LNCAP (cell line): Measurements from ENCODE around the gene PRDM1.

Source experiments
- TF ChIP-seq, protein P1 (sequence below): fragments of 450-650 bp; IDR thresholded peaks from 2 replicates; pipeline ENCODE4 v1.5.1; 2017; ENCODE audit warnings: mild to moderate bottlenecking

Gene PRDM1

DNA sequence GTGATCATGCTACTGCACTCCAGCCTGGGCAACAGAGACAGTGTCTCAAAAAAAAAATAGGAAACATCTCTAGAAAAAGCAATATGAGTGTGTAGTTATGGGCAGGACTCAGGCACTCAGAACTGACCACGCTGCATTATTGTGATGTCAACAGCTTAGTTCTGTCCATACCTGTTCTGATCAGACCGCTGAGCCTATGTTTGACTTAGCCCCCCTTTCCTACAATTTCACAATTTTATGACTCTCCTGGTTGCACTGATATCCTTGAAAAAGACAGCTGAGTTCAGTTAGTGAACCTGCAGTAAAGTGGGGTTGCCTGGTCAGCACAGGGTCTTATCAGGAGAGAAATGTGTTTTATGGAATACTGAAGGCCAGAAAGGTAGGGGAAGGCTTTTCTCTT lies 37.8 kb upstream of the PRDM1 start:
- TF ChIP-seq, protein P1, sequence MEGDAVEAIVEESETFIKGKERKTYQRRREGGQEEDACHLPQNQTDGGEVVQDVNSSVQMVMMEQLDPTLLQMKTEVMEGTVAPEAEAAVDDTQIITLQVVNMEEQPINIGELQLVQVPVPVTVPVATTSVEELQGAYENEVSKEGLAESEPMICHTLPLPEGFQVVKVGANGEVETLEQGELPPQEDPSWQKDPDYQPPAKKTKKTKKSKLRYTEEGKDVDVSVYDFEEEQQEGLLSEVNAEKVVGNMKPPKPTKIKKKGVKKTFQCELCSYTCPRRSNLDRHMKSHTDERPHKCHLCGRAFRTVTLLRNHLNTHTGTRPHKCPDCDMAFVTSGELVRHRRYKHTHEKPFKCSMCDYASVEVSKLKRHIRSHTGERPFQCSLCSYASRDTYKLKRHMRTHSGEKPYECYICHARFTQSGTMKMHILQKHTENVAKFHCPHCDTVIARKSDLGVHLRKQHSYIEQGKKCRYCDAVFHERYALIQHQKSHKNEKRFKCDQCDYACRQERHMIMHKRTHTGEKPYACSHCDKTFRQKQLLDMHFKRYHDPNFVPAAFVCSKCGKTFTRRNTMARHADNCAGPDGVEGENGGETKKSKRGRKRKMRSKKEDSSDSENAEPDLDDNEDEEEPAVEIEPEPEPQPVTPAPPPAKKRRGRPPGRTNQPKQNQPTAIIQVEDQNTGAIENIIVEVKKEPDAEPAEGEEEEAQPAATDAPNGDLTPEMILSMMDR: no peak

DNA sequence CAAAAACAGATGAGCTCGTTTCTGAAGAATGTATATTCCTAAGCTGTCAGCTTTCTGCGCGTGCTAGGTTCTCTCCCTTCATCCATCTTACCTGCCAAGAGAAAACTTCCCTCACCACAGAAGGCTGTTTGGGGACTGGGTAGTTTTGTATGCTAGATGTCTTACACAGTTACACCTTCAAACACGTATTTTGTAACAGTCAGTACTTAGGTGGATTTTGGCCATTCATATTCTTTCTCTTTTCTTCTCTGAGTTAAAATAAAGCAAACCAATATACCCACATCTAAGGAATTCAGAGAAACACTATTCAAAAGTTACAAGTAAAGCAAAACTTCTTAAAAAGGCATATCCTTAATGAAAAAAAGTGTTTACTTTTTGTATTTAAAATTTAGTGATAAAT lies 35.6 kb upstream of the PRDM1 start:
- TF ChIP-seq, protein P1: no peak

DNA sequence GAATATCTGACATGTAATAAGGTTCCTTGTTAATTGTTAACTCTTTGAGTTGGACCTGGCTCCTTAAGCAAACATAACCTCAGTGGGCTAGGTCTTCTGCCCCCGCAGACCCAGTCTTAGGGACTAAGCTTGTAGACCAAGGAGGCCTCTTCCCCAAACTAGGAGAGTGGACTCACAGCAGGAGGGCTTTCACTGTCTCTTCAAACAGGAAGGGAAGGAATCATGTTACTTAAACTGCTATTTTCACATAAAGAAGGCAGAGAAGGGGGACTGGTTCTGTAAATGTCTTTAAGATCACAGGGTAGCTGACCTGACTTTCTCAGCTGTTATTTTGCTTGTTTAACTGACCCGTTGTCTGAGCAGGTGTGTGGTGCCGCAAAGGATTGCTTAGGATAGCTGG lies 34.9 kb upstream of the PRDM1 start:
- TF ChIP-seq, protein P1: no peak

DNA sequence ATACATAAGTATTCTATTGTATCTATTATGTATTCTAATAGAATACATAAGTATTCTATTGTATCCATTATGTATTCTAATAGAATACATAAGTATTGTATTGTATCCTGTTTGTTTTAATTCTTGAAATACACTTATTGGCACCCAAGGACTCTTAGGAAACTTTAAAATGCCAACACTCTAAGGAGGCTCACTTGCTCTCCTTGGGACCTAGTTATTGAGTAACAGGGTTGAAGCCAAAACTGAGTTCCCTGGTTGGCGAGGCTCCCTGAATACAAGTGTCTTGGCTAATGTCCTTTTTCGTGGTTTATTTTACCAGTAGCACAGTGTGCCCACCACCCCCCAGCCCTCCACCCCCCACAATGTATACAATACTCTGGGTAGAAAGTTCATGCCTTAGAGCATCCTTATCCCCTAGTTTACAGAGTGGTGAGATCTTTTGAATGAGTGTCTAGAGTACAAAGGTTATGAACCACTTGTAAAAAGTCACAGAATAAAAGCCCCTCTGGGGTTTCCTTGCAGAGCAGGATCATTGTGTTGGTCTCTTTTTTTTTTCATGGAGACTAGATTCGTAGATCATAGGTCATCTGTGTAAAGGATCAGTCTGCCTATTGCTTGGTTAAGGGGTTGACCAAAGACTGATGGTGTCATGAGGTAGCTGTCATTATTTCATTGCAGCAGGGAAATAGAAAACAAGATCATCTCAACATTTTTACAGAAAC lies 32.5 kb upstream of the PRDM1 start:
- TF ChIP-seq, protein P1: no peak

DNA sequence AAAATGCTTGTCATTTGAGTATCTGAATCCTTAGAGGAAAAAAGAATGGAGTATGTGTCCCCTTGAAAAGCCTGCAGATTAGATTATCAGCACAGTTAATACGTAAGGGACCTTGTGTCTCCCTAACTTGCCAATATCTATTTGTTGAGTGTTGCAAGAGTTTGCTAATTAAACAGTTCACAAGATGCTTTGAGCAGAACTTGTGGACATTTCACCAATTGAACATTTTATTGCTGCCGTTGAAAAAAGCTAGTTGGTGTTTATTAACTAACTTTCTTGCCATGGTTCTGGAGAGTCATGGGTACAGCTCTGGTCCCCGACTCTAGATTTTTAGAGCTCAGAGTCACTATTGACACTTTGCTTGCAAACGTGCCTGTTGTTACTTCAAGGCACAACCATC lies 30.6 kb upstream of the PRDM1 start:
- TF ChIP-seq, protein P1: no peak

DNA sequence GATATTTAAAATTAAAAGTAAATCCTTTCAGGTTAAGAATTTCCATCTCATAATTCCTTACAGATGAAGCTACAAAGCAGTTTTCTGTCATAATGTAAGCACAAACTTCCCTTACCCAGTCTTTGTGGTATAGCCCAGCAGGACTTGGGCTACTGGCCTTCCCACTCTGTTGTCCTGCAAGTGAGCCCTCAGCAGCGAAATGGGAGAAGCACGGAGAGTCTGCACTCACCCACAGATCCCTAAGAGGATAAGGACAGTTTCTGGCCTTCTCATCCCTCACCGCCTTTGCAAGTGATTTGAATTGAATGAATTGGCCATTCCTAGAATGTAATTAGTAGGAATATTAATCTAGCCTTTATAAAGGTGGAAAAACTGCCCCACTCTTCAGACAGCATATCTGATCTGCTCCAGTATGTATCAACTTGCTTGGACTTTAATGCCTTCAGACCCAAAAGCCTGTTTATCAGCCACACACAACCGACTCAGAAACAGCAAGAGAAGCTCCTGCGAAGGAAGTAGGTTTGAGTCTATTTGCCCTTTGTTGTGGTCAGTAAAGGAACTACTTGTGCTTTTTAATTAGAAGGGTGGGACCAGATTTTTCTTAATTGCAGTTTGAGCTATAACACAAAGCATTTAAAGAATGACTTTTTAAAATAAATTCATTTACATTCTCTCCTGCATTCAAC lies 29.9 kb upstream of the PRDM1 start:
- TF ChIP-seq, protein P1: no peak

DNA sequence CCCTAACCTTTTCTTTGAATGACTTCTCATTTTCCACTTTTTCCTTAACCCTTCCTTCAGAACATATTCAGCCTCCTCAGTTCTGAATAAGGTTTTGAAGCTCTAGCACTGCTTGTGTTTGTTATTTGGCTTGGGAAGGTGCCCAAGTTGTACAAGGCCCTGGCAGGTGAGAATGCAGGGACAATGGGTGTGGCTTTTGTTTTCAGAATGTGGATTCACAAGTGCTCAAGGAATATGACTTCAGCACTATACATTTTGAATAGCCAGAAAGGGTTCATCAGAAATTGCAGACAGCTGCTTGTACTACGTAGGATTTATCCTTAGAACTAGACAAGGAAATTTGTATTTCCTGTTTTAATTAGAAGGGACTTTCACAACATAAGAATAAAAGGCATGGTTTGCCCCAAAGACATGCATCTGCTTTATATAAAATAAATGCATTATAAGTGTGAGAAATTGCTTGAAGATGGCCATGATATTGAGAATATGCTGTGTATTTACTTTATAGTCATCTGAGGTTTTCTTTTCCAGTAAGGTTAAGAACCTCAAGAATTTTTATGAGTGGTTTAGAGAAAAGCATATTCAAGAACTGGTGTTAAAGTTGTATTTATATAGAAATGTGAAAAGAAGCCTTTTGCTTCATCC lies 29.3 kb upstream of the PRDM1 start:
- TF ChIP-seq, protein P1: no peak
